ENCODE measurements around the gene FBXO46.

DNA sequence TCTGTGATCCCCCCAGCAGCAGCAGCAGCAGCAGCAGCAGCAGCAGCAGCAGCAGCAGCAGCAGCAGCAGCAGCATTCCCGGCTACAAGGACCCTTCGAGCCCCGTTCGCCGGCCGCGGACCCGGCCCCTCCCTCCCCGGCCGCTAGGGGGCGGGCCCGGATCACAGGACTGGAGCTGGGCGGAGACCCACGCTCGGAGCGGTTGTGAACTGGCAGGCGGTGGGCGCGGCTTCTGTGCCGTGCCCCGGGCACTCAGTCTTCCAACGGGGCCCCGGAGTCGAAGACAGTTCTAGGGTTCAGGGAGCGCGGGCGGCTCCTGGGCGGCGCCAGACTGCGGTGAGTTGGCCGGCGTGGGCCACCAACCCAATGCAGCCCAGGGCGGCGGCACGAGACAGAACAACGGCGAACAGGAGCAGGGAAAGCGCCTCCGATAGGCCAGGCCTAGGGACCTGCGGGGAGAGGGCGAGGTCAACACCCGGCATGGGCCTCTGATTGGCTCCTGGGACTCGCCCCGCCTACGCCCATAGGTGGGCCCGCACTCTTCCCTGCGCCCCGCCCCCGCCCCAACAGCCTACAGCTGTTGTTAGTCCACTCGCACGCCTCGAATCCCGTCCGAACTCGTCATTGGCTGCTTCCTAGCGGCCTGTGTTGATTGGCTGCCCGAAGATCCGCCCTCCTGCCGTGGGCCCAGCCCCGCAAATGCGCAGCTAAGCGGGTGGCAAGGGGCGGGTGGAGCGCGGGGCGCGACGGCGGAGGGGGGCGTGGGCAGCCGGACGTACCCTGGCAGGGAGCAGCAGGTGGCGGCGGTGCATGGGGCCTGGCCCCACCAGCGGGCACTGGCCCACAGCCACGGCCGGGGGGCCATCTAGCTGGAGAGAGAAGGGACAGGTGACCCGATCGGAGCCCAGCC, 39.8 kb upstream of the FBXO46 start:
- TF ChIP-seq, protein P1, sequence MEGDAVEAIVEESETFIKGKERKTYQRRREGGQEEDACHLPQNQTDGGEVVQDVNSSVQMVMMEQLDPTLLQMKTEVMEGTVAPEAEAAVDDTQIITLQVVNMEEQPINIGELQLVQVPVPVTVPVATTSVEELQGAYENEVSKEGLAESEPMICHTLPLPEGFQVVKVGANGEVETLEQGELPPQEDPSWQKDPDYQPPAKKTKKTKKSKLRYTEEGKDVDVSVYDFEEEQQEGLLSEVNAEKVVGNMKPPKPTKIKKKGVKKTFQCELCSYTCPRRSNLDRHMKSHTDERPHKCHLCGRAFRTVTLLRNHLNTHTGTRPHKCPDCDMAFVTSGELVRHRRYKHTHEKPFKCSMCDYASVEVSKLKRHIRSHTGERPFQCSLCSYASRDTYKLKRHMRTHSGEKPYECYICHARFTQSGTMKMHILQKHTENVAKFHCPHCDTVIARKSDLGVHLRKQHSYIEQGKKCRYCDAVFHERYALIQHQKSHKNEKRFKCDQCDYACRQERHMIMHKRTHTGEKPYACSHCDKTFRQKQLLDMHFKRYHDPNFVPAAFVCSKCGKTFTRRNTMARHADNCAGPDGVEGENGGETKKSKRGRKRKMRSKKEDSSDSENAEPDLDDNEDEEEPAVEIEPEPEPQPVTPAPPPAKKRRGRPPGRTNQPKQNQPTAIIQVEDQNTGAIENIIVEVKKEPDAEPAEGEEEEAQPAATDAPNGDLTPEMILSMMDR (IDR thresholded peaks at IDR 0.05), result peak; percentile 71 to 94 (median 90)
- TF ChIP-seq POLR2A (IDR thresholded peaks at IDR 0.05), result peak; percentile 37 to 80

Measured in thyroid gland (tissue), 4 donors.